H1 (cell line): ENCODE measurements around the gene FGR. TPM values are rescaled to one million over a fixed set of nuclear protein-coding genes. Genes with fewer than 3 reads are reported as not detected.

Experiments used
- KDM1A ChIP-seq: fragments of 200-600, 300-600 bp; sonication (generic); IDR thresholded peaks from 2 replicates; pipeline ENCODE4 v1.7.1; 2016; ENCODE audit warnings: mild to moderate bottlenecking, low read length, borderline replicate concordance
- PHF8 ChIP-seq: fragments of 200-600 bp; sonication (generic); conservative IDR thresholded peaks from 2 replicates; pipeline ENCODE4 v1.7.1; 2012; ENCODE audit warnings: low read depth, mild to moderate bottlenecking, inconsistent platforms, low read length, moderate library complexity
- RFX5 ChIP-seq: IDR thresholded peaks from 2 replicates; pipeline ENCODE4 v1.6.1; 2011; ENCODE audit warnings: low read depth, low read length, improper control_type of control experiment, borderline replicate concordance
- polyA plus RNA-seq, 7 experiments: library from polyadenylated mRNA; depleted of rRNA in 3 of 7; stranded (reverse) in 5 of 7; unstranded in 2 of 7; fragments of >200 nt in 5 of 7; fragments of 200-250 nt in 2 of 7; gene quantifications; 1 replicate in 5 of 7; 2 replicates in 1 of 7; 4 replicates in 1 of 7; pipeline versions ENCODE4 v1.2.1 to v1.2.3, GENCODE V29; 2011 to 2013; ENCODE audit warnings: missing spikeins in 2 of 7, mixed read lengths in 2 of 7
- total RNA-seq: library from RNA; stranded (reverse); fragmentation: NEBNext Ultra II Directional; extraction: Animal tissue kit (Norgen Biotek cat#: 25700); gene quantifications from 2 replicates; pipeline ENCODE4 v1.2.1, GENCODE V29; 2021

The FGR gene
- total and polyA plus RNA-seq, 2 of the 8 experiments (the other 6 are each of a cell fraction or from before 2014, with no cell fraction given): 0.22 to 0.95 TPM

DNA sequence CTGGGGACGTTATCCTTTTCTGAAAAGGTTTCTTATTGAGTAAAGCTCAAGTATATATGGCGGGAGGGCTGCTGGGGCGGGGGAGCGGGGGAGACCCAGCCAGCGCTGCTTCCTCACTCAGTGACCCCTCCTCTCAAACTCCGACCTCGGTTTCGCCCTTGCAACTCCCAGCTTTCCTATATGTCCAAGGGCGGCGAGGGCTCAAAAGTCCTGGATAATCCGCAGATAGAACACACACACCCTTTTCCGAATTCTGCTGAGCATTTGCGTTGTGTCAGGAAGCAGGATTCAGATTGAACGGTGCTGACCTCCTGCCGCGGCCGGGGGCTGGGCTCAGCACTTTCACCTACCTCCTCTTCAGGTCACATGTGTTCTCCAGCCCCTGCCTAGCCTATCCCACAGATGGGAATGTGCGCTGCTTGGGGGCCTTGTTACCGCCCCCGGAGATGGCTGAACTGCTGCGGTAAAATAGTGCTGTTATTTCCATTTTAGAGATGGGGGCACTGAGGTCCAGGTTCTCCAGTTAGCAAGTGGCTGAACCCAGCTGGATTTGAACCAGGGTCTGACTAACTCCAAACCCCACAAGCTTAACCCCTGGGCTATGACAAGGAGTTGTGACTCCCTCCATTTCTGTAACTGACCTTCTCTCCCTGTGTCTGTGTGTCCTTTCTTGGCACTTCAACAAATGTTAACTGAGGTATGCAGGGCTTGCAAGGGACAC, 30.2 kb downstream of the FGR start (continued):
- no peak for TF ChIP-seq PHF8
- peak; percentile 43; the same call in 1 of the 2 replicates for TF ChIP-seq KDM1A
- TF ChIP-seq RFX5: no peak
